HepG2 (cell line): ENCODE data around the gene CAPS2. TPM values are rescaled to one million over a fixed set of nuclear protein-coding genes. Genes with fewer than 3 reads are reported as not detected.

Experiments used
- ATAC-seq: fragments of 200-7000 bp; cut with Tn5 transposase; 3 replicates; pipeline ENCODE4 v1.9.1; 2020; ENCODE audit warnings: mild to moderate bottlenecking, moderate library complexity
- BruUV-seq: library from RNA; stranded (reverse); fragments of 400-500 nt; replicated peaks from 2 replicates; lab custom pipeline; 2021; lab: Mats Ljungman, UMichigan
- CTCF ChIA-PET: fragments of 300-600 bp; formaldehyde crosslinking; extraction: SDS; loops from one replicate; lab custom pipeline; 2021; ENCODE audit warnings: low total read pairs, inconsistent platforms, low intra/inter-chr PET ratio; lab: Yijun Ruan, JAX
- POLR2A ChIA-PET: fragments of 350-600 bp; sonication (Branson Sonifier 250); formaldehyde crosslinking; loops from one replicate; lab custom pipeline; 2020; ENCODE audit warnings: antibody characterized with exemption, inconsistent platforms; lab: Yijun Ruan, JAX
- DNase-seq: peaks from one replicate; pipeline ENCODE4 v3.0.0-alpha.2; 2015; ENCODE audit warnings: low spot score
- FAIRE-seq: peaks from 3 replicates; lab custom pipeline; 2011; peaks lifted over from hg19 to GRCh38; lab: Jason Lieb, UNC
- H2AFZ ChIP-seq: one replicate; pipeline ENCODE4 v1.6.1; 2011; ENCODE audit warnings: low read length, inconsistent platforms
- H3K27ac ChIP-seq: fragments of 300-600 bp; 3 replicates; pipeline ENCODE4 v1.8.0; 2011; ENCODE audit warnings: mixed run types, mild to moderate bottlenecking, mixed read lengths, low read length, inconsistent platforms; ENCODE audit not compliant: insufficient read depth; ENCODE audit errors: extremely low read length
- H3K27me3 ChIP-seq, 2 experiments: fragments of 200-600 bp in 1 of 2; 2 replicates in 1 of 2; 3 replicates in 1 of 2; pipeline versions ENCODE4 v1.6.0 to v1.8.0; 2011; ENCODE audit warnings: low read length in 2 of 2, mild to moderate bottlenecking in 2 of 2, moderate library complexity in 2 of 2, inconsistent platforms in 1 of 2; ENCODE audit not compliant: insufficient read depth in 2 of 2, control insufficient read depth in 1 of 2
- H3K36me3 ChIP-seq, 2 experiments: fragments of 200-600 bp in 1 of 2; replicated peaks in 1 of 2; 2 replicates in 1 of 2; 3 replicates in 1 of 2; pipeline versions ENCODE4 v1.5.1 to v1.8.0; 2011; ENCODE audit warnings: low read length in 2 of 2, inconsistent platforms in 1 of 2; ENCODE audit not compliant: insufficient read depth in 2 of 2, control insufficient read depth in 1 of 2
- H3K4me1 ChIP-seq: 2 replicates; pipeline ENCODE4 v1.5.1; 2012; ENCODE audit warnings: low read length, inconsistent platforms; ENCODE audit not compliant: insufficient read depth
- H3K4me2 ChIP-seq: 2 replicates; pipeline ENCODE4 v1.6.0; 2011; ENCODE audit warnings: low read depth, low read length, inconsistent platforms
- H3K4me3 ChIP-seq, 3 experiments: fragments of 200-600 bp in 1 of 3; sonication (generic), shearing (Covaris generic) in 1 of 3; replicated peaks in 1 of 3; 2 replicates each; pipeline ENCODE4 v1.5.1; 2011 to 2016; ENCODE audit warnings: low read length in 3 of 3, inconsistent platforms in 2 of 3, low read depth in 2 of 3, mild to moderate bottlenecking in 2 of 3, control low read depth in 1 of 3, mixed read lengths in 1 of 3; ENCODE audit not compliant: insufficient read depth in 1 of 3
- H3K79me2 ChIP-seq: one replicate; pipeline ENCODE4 v1.6.1; 2011; ENCODE audit warnings: low read length, inconsistent platforms; ENCODE audit not compliant: insufficient read depth
- H3K9ac ChIP-seq: 2 replicates; pipeline ENCODE4 v1.6.0; 2011; ENCODE audit warnings: mild to moderate bottlenecking, low read depth, low read length, inconsistent platforms; ENCODE audit not compliant: insufficient read depth
- H3K9me3 ChIP-seq: 2 replicates; pipeline ENCODE4 v1.5.1; 2012; ENCODE audit warnings: mild to moderate bottlenecking, low read length
- H4K20me1 ChIP-seq: 2 replicates; pipeline ENCODE4 v1.6.0; 2011; ENCODE audit warnings: inconsistent platforms, mild to moderate bottlenecking, low read length, moderate library complexity; ENCODE audit not compliant: insufficient read depth
- AHR ChIP-seq: IDR thresholded peaks from 2 replicates; pipeline ENCODE4 v1.6.1; 2018; ENCODE audit warnings: missing genetic modification reagents, missing compliant biosample characterization
- ZFAT ChIP-seq: sonication (generic); formaldehyde crosslinking; conservative IDR thresholded peaks from 2 replicates; pipeline ENCODE4 v1.8.1; 2023; ENCODE audit warnings: missing genetic modification reagents, inconsistent platforms
- WGBS: methylation state at CpG from one replicate; pipeline ENCODE4 v1.1.6; 2017; ENCODE audit warnings: low lambda C conversion rate; 5-methylcytosine and 5-hydroxymethylcytosine counted together
- in situ Hi-C: cut with HindIII; loops from 2 replicates; pipeline ENCODE4 v1.10.0; 2017; ENCODE audit warnings: low pct_unique_long_range_greater_than_20kb; ENCODE audit not compliant: extremely low pct_ligation_motif_present
- intact Hi-C: fragments of 100-400 bp; cut with micrococcal nuclease; formaldehyde crosslinking; loops from one replicate; pipeline ENCODE4 v1.10.0; 2022; ENCODE audit not compliant: unreplicated experiment
- polyA plus RNA-seq, 8 experiments: library from polyadenylated mRNA; depleted of rRNA in 3 of 8; stranded (reverse) in 7 of 8; unstranded in 1 of 8; fragments of >200 nt; fragmentation: Illumina TruSeq in 4 of 8; extraction: Trizol in 4 of 8; gene quantifications; 2 replicates each; pipeline versions ENCODE4 v1.2.1 to v1.2.3, GENCODE V29; 2011 to 2016; ENCODE audit warnings: low read depth in 4 of 8, missing spikeins in 1 of 8, mixed read lengths in 1 of 8; ENCODE audit not compliant: insufficient read depth in 1 of 8
- total RNA-seq, 5 experiments: library from RNA; depleted of rRNA; stranded (reverse); fragments of >200 nt; fragmentation: Illumina TruSeq; extraction: Trizol; gene quantifications; 2 replicates each; pipeline ENCODE4 v1.2.3, GENCODE V29; 2016; ENCODE audit warnings: low read depth in 1 of 5
- TF ChIP-seq, protein P1 (sequence below): sonication (generic); formaldehyde crosslinking; IDR thresholded peaks from 2 replicates; pipeline ENCODE4 v1.5.0; 2020; ENCODE audit warnings: missing genetic modification reagents
- TF ChIP-seq, protein P2 (sequence below): sonication (generic); formaldehyde crosslinking; IDR thresholded peaks from 2 replicates; pipeline ENCODE4 v1.4.0; 2020; ENCODE audit warnings: missing genetic modification reagents, borderline replicate concordance

The CAPS2 gene
- total and polyA plus RNA-seq, 2 of the 13 experiments (the other 11 are each of a cell fraction or from before 2014, with no cell fraction given) = 0.11 TPM; not detected in 1

DNA sequence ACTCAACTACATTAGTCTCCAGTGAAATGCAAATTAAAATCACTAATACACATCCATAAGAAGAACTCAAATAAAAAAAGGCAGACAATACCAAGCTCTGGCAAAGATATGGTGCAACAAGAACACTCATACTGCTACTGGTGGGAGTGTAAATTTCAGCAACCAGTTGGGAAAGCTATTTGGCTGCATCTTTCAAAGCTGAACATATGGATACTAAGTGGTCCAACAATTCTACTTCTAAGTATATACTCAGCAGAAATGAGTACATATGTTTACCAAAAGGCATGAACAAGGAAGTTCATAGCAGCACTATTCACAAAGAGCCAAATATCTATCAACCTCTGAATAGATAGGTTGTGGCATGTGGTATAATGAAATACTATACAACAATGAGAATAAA, 27.3 kb downstream of the CAPS2 start:
- no peak overlapping the region for H2AFZ ChIP-seq
- ChIA-PET CTCF (no interaction called here), POLR2A (no interaction called here)
- BruUV-seq = no TSS peak
- intact Hi-C loops = no loop called here
- H3K9ac ChIP-seq = no peak overlapping the region
- no peak overlapping the region for H3K27ac ChIP-seq
- ATAC-seq = no peak
- no peaks in the 10 kb centered on the region for H3K27me3 ChIP-seq
- no peak for DNase-seq
- no peaks in the 10 kb centered on the region for H3K4me1 ChIP-seq
- no peaks in the 10 kb centered on the region for H3K79me2 ChIP-seq
- FAIRE-seq = no peak
- no peak overlapping the region for H3K4me3 ChIP-seq
- no peaks in the 10 kb centered on the region for H4K20me1 ChIP-seq
- no peak for TF ChIP-seq AHR (CRISPR knock-in tag)
- no peak for TF ChIP-seq ZFAT (CRISPR knock-in tag)
- TF ChIP-seq, protein P1, sequence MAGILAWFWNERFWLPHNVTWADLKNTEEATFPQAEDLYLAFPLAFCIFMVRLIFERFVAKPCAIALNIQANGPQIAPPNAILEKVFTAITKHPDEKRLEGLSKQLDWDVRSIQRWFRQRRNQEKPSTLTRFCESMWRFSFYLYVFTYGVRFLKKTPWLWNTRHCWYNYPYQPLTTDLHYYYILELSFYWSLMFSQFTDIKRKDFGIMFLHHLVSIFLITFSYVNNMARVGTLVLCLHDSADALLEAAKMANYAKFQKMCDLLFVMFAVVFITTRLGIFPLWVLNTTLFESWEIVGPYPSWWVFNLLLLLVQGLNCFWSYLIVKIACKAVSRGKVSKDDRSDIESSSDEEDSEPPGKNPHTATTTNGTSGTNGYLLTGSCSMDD (CRISPR knock-in tag) = no peak
- TF ChIP-seq, all 625 proteins: peak for 0
- in situ Hi-C loops = no loop called here
- no peaks in the 10 kb centered on the region for H3K36me3 ChIP-seq
- no peak overlapping the region for H3K4me2 ChIP-seq
- H3K9me3 ChIP-seq = no peaks in the 10 kb centered on the region

DNA sequence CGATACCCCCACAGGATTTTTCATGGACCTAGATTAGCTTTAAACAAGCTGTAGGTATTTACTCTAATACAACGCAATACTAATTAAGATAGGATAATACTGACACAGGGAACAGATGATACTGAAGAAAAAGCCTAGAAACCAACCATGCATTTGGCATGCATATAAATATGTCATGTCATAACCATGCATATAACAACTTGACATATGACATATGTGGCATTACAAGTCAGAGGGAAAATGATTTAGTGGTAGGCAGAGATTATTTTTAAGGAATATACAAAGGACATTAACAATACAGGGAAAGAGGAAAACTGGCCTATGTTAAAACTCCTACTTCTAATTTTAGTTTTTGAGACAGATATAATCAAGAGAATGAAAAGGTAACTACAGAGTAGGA, 27.9 kb downstream of the CAPS2 start:
- H3K9me3 ChIP-seq = no peaks in the 10 kb centered on the region
- DNase-seq (no peak), FAIRE-seq (no peak), ATAC-seq (no peak)
- no peaks in the 10 kb centered on the region for H3K27me3 ChIP-seq
- H4K20me1 ChIP-seq = no peaks in the 10 kb centered on the region
- WGBS = 0% methylated on average over 2 of the region's 2 CpGs
- ChIA-PET POLR2A (no interaction called here), CTCF (no interaction called here)
- H3K4me1 ChIP-seq = no peaks in the 10 kb centered on the region
- BruUV-seq = no TSS peak
- no peak overlapping the region for H2AFZ ChIP-seq
- no peak overlapping the region for H3K4me2 ChIP-seq
- H3K79me2 ChIP-seq = no peaks in the 10 kb centered on the region
- in situ Hi-C loops = no loop called here
- H3K36me3 ChIP-seq = no peaks in the 10 kb centered on the region
- H3K27ac ChIP-seq = no peak overlapping the region
- intact Hi-C loops = no loop called here
- TF ChIP-seq, protein P2, sequence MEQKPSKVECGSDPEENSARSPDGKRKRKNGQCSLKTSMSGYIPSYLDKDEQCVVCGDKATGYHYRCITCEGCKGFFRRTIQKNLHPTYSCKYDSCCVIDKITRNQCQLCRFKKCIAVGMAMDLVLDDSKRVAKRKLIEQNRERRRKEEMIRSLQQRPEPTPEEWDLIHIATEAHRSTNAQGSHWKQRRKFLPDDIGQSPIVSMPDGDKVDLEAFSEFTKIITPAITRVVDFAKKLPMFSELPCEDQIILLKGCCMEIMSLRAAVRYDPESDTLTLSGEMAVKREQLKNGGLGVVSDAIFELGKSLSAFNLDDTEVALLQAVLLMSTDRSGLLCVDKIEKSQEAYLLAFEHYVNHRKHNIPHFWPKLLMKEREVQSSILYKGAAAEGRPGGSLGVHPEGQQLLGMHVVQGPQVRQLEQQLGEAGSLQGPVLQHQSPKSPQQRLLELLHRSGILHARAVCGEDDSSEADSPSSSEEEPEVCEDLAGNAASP = no peak
- H3K9ac ChIP-seq = no peak overlapping the region
- H3K4me3 ChIP-seq = no peak overlapping the region
